ENCODE results near the gene SNAP25.

The SNAP25 gene

DNA sequence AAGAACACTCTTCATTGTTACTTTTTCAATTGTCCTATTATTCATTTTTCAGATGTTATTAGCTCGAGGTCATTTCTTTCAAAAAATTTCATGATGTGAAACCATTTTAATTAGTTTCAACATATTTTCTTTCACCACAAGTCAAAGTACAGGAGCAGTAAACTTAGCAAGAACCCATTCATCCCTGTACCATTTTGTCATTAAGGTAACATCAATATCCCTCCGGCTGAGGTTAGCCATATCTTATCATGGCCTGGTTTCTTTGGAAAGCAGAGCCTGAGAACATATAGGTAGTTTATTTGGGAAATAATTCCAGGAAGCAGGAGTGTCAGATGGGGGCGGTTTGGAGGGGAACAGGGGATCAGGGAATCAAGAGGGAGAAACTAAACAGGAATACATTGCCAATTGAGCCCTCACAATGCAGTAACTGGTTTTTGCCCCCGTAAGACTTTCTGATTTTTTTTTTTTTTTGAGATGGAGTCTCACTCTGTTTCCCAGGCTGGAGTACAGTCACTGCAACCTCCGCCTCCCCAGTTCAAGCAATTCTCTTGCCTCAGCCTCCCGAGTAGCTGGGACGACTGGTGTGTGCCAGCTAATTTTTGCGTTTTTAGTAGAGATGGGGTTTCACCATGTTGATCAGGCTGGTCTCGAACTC is 131.7 kb downstream of the SNAP25 start:
- intact Hi-C loops (cut with DNase I) = no loop called here
- no peak for DNase-seq

- intact Hi-C loops (cut with DNase I) = no loop called here
- no peak for DNase-seq
Observed at GRCh38 chr20:10352934-10353824, 134.5 kb downstream of the SNAP25 start.

- intact Hi-C loops (cut with DNase I) = no loop called here
- DNase-seq = no peak
Observed at GRCh38 chr20:10356628-10357027, 138.0 kb downstream of the SNAP25 start.
